Endodermal cell (in vitro differentiated cells): Measurements from ENCODE around the gene DOHH. TPM values are rescaled to one million over a fixed set of nuclear protein-coding genes. Genes with fewer than 3 reads are reported as not detected.

Source experiments
- DNase-seq: peaks from one replicate; pipeline ENCODE4 v3.0.0-alpha.2; 2017
- H3K27ac ChIP-seq: 2 replicates; pipeline ENCODE4 v1.5.1; 2013; ENCODE audit warnings: mild to moderate bottlenecking, low read depth, low read length, moderate library complexity
- H3K27me3 ChIP-seq: 2 replicates; pipeline ENCODE4 v1.6.1; 2013; ENCODE audit warnings: mild to moderate bottlenecking, low read length, moderate library complexity; ENCODE audit not compliant: insufficient read depth, control insufficient read depth, poor library complexity, severe bottlenecking
- H3K36me3 ChIP-seq: 2 replicates; pipeline ENCODE4 v1.7.0; 2013; ENCODE audit warnings: mild to moderate bottlenecking, low read length, moderate library complexity; ENCODE audit not compliant: control insufficient read depth, insufficient read depth
- H3K4me1 ChIP-seq: one replicate; pipeline ENCODE4 v1.7.0; 2013; ENCODE audit warnings: low read length; ENCODE audit not compliant: control insufficient read depth, insufficient read depth
- H3K4me3 ChIP-seq: 2 replicates; pipeline ENCODE4 v1.5.1; 2013; ENCODE audit warnings: mild to moderate bottlenecking, low read length, moderate library complexity
- H3K9ac ChIP-seq: 2 replicates; pipeline ENCODE4 v1.6.1; 2013; ENCODE audit warnings: mild to moderate bottlenecking, low read length, moderate library complexity; ENCODE audit not compliant: poor library complexity, severe bottlenecking; ENCODE audit errors: extremely low read depth
- H3K9me3 ChIP-seq: 2 replicates; pipeline ENCODE4 v1.6.1; 2013; ENCODE audit warnings: mild to moderate bottlenecking, low read length, moderate library complexity; ENCODE audit not compliant: control insufficient read depth
- H3K27ac Mint-ChIP-seq: 2 replicates; pipeline ENCODE4 v1.8.0; 2020; ENCODE audit warnings: mixed read lengths
- H3K27me3 Mint-ChIP-seq: 2 replicates; pipeline ENCODE4 v1.8.0; 2021; ENCODE audit warnings: mild to moderate bottlenecking, mixed read lengths; ENCODE audit not compliant: insufficient read depth
- H3K36me3 Mint-ChIP-seq: 2 replicates; pipeline ENCODE4 v1.8.0; 2020; ENCODE audit warnings: low read depth, mixed read lengths
- H3K4me1 Mint-ChIP-seq: 2 replicates; pipeline ENCODE4 v1.8.0; 2020; ENCODE audit warnings: mixed read lengths
- H3K4me3 Mint-ChIP-seq: 2 replicates; pipeline ENCODE4 v1.8.0; 2020; ENCODE audit warnings: mild to moderate bottlenecking, moderate library complexity, mixed read lengths
- H3K9me3 Mint-ChIP-seq: 2 replicates; pipeline ENCODE4 v1.8.0; 2020; ENCODE audit warnings: mild to moderate bottlenecking, mixed read lengths
- CTCF ChIP-seq: fragments of 200-600 bp; sonication (generic); conservative IDR thresholded peaks from 2 replicates; pipeline ENCODE4 v1.5.0; 2021; ENCODE audit warnings: antibody characterized with exemption, mild to moderate bottlenecking
- WGBS, 2 experiments: methylation state at CpG; one replicate each; pipeline versions ENCODE4 v1.1.5 to v1.1.7; 2013; ENCODE audit warnings: missing lambda C conversion rate in 2 of 2, mixed read lengths in 1 of 2; ENCODE audit not compliant: insufficient coverage in 1 of 2, insufficient read length in 1 of 2; 5-methylcytosine and 5-hydroxymethylcytosine counted together
- total RNA-seq, 2 donors: library from RNA; stranded (reverse); fragmentation: NEBNext Ultra II Directional in 1 of 2; extraction: Animal tissue kit (Norgen Biotek cat#: 25700) in 1 of 2; gene quantifications; 2 replicates in 1 of 2; 3 replicates in 1 of 2; pipeline ENCODE4 v1.2.1, GENCODE V29; 2021

Gene DOHH
- total RNA-seq, 2 donors from 2014 or later = 13.4 to 14.3 TPM

GRCh38 chr19:3505598-3506383 lies 5.3 kb upstream of the DOHH start, which contains the start of gene FZR1:
FZR1 (plus strand) TSS chr19:3506311; CDS start chr19:3522990, 16,679 bp downstream.
- Histone ChIP-seq H3K36me3 (peaks cover 22% of the 10 kb centered on the region), H3K27me3 (no peaks in the 10 kb centered on the region), H3K4me3 (peak within 1 kb of the TSS; percentile 84), H3K27ac (peak within 1 kb of the TSS; percentile 70), H3K4me1 (no peaks in the 10 kb centered on the region), H3K9me3 (no peaks in the 10 kb centered on the region), H3K9ac (peak within 1 kb of the TSS; percentile 77)
- Mint-ChIP-seq H3K27me3 (no peaks in the 10 kb centered on the region), H3K4me3 (peak within 1 kb of the TSS; percentile 88), H3K9me3 (no peaks in the 10 kb centered on the region), H3K36me3 (peaks cover 12% of the 10 kb centered on the region), H3K27ac (peak within 1 kb of the TSS; percentile 99), H3K4me1 (peaks cover 13% of the 10 kb centered on the region)
- TF ChIP-seq CTCF = no peak
- peak; percentile 100 for DNase-seq
- 6 to 37% methylated on average over 25 to 79 of the region's 79 CpGs for WGBS, 2 experiments

- Histone ChIP-seq H3K27me3 (no peaks in the 10 kb centered on the region), H3K4me3 (no peak overlapping the region), H3K36me3 (peaks cover 13% of the 10 kb centered on the region), H3K9me3 (no peaks in the 10 kb centered on the region), H3K4me1 (no peaks in the 10 kb centered on the region), H3K27ac (no peak overlapping the region), H3K9ac (no peak overlapping the region)
- no peaks in the 10 kb centered on the region for H3K27me3 Mint-ChIP-seq
- no peak for DNase-seq
- 92 to 94% methylated on average over 4 to 5 of the region's 5 CpGs for WGBS, 2 experiments
- no peak for TF ChIP-seq CTCF
- peak overlapping the region; percentile 23 for H3K27ac Mint-ChIP-seq
- peaks cover 7% of the 10 kb centered on the region for H3K36me3 Mint-ChIP-seq
- H3K9me3 Mint-ChIP-seq = no peaks in the 10 kb centered on the region
- H3K4me3 Mint-ChIP-seq = peak overlapping the region; percentile 88
- peaks cover 13% of the 10 kb centered on the region for H3K4me1 Mint-ChIP-seq
Measured at GRCh38 chr19:3504735-3505134, 4.3 kb upstream of the DOHH start.

- no peaks in the 10 kb centered on the region for H3K36me3 ChIP-seq
- H3K4me1 ChIP-seq = no peaks in the 10 kb centered on the region
- no peak overlapping the region for H3K27ac ChIP-seq
- Mint-ChIP-seq H3K4me3 (no peak overlapping the region), H3K4me1 (peaks cover 13% of the 10 kb centered on the region), H3K9me3 (no peaks in the 10 kb centered on the region), H3K27me3 (no peaks in the 10 kb centered on the region), H3K27ac (no peak overlapping the region), H3K36me3 (peaks cover under 1% of the 10 kb centered on the region)
- no peak overlapping the region for H3K9ac ChIP-seq
- no peaks in the 10 kb centered on the region for H3K27me3 ChIP-seq
- no peak for DNase-seq
- H3K4me3 ChIP-seq = no peak overlapping the region
- TF ChIP-seq CTCF = no peak
- 95 to 98% methylated on average over 12 to 13 of the region's 13 CpGs for WGBS, 2 experiments
- H3K9me3 ChIP-seq = no peaks in the 10 kb centered on the region
Measured at GRCh38 chr19:3503036-3503572, 2.6 kb upstream of the DOHH start.
